Gastroesophageal sphincter (tissue), 3 donors: Measurements from ENCODE around the gene SND1.

Experiments used
- POLR2A ChIP-seq, 2 donors: fragments of 450-650 bp; IDR thresholded peaks; one replicate each; pipeline ENCODE4 v1.6.1; 2017; ENCODE audit warnings: antibody characterized with exemption in 2 of 2, mild to moderate bottlenecking in 2 of 2, moderate library complexity in 1 of 2
- POLR2AphosphoS5 ChIP-seq: sonication (generic); formaldehyde crosslinking; IDR thresholded peaks from one replicate; pipeline ENCODE4 v1.6.1; 2017; ENCODE audit warnings: antibody characterized with exemption
- TF ChIP-seq, protein P1 (sequence below), 4 experiments: fragments of 200-600 bp in 2 of 4; fragments of 450-650 bp in 2 of 4; sonication (generic) in 1 of 4; IDR thresholded peaks; one replicate each; pipeline ENCODE4 v1.5.1; 2017 to 2019; ENCODE audit warnings: antibody characterized with exemption in 4 of 4, mild to moderate bottlenecking in 2 of 4, moderate library complexity in 2 of 4

GRCh38 chr7:127913686-127914085 lies 261.7 kb downstream of the SND1 start:
- TF ChIP-seq, protein P1, sequence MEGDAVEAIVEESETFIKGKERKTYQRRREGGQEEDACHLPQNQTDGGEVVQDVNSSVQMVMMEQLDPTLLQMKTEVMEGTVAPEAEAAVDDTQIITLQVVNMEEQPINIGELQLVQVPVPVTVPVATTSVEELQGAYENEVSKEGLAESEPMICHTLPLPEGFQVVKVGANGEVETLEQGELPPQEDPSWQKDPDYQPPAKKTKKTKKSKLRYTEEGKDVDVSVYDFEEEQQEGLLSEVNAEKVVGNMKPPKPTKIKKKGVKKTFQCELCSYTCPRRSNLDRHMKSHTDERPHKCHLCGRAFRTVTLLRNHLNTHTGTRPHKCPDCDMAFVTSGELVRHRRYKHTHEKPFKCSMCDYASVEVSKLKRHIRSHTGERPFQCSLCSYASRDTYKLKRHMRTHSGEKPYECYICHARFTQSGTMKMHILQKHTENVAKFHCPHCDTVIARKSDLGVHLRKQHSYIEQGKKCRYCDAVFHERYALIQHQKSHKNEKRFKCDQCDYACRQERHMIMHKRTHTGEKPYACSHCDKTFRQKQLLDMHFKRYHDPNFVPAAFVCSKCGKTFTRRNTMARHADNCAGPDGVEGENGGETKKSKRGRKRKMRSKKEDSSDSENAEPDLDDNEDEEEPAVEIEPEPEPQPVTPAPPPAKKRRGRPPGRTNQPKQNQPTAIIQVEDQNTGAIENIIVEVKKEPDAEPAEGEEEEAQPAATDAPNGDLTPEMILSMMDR (IDR thresholded peaks at IDR 0.05): no peak
- TF ChIP-seq POLR2A (IDR thresholded peaks at IDR 0.05) (no peak), POLR2AphosphoS5 (no peak)
